HG03108 (cell line): ENCODE results near the gene CACNA2D3.

Experiments
- ATAC-seq: cut with Tn5 transposase; IDR thresholded peaks from one replicate; pipeline ENCODE4 v1.9.1; 2021; ENCODE audit warnings: moderate library complexity; ENCODE audit not compliant: unreplicated experiment

Gene CACNA2D3

DNA sequence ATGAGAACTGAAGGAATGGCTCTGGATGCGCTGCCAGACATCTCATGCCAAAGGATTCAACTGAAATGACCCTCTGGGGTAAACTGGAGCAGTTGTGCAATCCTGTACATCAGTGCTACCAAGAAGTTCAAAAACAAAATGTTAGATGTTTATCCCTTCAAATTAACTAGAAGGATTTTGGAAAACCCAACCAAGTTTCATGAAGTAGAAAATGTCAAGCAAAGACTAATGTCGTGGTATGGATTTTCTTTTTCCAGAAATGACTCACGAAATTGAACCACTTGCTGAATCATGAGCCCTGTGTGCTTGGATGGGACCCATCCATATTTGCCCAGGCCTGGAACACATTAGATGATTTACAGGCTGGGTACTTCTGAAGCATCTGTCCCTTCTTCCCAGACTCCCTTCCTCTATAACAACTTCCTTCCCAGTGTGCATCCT, 703.9 kb downstream of the CACNA2D3 start:
- no peak for ATAC-seq

DNA sequence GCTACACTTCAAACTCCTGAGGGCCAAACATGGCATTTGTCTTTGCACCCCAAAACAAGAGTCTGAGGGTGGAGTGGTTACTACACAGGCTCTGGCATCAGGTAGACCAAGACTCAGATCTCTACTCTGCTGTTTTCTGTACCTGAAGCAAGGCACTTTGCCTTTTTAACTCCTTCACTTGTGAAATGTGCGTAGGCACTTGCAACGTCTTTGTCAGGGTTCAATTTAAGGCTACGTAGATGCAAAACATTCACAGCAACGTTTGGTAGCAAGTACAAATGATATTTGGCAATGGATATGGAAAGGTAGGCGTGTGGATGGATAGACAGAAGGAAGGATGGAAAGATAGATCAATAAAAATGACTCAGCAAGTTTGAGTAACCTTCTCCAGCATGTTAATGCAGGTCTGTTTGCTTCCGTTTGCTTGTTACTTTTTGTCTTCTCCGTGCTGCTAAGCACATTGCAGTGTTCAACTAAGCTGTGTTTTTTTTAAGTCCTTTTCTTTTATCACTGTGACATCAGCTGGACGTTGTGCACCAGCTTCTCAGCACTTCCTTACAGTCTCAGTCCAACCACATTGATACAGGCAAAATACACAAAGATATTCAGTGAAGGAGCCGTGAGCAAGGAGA, 704.8 kb downstream of the CACNA2D3 start:
- ATAC-seq, result no peak

DNA sequence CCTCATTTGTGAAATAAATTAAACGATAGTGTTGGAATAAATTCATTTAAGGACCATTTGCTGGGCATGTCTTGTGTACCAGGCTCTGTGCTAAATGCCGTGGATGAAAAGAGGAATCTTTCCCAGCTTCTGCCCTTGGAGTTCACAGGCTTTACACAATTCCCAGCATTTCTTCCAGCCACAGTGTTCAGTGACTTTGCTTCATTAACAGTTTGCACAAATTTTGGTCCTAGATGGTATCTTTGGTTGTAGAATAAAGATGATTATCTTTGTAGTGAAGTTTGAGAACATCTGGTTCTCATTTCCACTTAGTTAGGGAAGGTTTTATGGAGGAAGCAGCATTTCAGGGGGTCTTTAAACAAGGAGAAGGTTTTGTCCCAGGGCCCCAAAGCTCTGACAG, 705.4 kb downstream of the CACNA2D3 start:
- no peak for ATAC-seq

DNA sequence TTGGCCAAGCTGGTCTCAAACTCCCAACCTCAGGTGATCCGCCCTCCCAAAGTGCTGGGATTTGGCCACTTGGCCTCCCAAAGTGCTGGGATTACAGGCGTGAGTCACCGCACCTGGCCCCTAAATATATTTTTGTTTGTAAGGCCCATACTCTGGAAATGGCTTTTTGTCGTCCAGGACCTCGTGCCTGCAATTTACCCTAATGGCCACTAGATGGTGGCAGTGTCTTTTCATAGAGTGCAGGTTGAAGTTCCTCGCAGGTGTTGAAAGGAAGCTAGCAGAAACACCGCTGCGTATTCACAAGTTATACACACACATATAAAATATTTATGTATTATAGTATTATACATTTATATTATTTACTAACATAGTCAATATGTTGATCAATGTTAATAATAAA, 708.3 kb downstream of the CACNA2D3 start:
- ATAC-seq, result no peak

DNA sequence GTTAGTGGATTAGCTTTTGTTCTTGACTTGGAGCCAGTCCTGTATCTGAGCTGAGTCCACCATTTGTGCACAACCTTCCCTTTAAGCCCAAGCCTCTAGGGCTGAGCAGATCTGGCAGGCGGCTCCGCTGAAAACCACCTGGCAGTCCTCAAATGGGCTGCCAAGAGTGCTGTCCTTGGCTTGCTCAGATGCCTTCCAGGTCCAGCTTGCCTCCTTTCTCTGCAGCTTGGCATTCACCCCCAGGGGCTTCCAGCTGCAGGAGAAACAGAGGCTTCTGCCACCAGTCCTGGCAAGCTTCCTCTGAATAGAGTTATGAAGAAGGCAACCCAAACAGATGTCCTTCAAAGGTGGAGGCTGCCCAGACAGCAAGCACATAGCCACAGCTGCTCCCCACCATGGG, 708.8 kb downstream of the CACNA2D3 start:
- ATAC-seq, result no peak

DNA sequence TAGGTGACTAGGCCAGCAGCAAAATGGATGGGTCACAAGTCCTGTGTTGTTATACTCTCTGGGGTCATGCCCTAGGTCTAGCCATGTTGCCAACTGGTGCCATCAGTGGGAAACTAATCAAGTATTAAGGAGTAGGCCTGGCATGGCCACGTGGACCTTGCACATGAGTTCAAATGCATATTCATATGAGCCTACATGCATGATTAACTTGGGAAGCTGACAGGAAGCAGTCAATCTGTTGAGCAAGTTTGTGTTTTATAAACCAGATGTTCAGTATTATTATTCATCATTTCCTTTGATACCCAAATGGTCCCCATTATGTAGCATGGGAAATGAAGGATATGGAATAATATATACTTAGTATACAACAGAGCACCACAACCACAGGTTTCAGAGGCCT, 710.5 kb downstream of the CACNA2D3 start:
- ATAC-seq, result no peak

DNA sequence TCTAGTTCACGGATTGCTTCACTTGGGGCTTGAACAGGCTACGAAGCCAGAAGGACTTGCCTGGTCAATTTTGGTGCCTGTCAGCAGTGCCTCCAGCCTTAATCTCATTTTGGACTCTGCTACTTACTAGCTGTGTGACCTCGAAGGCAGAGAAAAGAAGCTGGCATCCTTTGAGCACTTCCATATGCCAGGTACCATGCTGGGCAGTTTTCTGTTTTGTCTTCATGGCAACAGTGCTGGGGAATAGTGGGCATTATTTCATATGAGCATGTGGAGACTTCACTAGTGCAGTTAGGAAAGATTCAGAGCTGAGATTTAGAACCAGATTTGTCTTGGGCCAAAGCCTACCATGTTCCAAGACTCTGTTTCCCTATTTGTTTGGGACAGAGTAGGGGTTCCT, 713.3 kb downstream of the CACNA2D3 start:
- ATAC-seq, result no peak

DNA sequence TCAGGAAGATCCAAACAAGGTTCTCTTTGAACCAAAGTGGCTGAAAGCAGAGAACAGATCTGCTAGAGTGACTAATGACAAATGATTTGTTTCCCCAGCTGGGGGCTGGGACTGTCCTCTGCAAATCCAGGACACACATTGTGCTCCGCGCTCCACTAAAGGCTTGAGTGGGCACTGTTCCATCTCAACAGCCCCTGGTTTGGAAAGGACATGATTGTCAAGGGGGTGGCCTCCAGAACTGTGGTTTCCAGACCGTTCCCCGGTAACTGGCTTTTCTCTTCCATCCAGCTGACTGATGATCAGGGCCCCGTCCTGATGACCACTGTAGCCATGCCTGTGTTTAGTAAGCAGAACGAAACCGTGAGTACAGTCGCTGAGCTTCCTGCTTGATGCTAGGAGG, 714.5 kb downstream of the CACNA2D3 start:
- no peak for ATAC-seq

DNA sequence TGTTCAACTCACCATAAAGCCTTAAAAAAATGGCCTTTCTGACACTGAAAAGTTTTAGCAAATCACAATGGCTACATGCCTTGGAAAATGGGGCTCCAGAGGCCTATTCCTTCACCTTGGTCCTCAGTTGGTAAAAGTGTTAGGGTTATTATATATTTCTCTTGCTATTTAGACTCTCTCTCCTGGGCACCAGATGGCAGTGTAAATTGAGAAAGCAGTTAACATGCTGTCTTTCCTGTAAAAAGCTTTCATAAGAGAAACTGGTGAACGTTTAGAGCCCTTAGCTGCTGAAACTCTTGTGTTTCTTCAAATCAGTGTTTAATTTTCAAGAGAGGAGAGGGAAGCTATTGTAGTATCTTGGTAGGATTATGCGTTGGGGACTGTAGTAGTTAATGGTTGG, 715.6 kb downstream of the CACNA2D3 start:
- no peak for ATAC-seq

DNA sequence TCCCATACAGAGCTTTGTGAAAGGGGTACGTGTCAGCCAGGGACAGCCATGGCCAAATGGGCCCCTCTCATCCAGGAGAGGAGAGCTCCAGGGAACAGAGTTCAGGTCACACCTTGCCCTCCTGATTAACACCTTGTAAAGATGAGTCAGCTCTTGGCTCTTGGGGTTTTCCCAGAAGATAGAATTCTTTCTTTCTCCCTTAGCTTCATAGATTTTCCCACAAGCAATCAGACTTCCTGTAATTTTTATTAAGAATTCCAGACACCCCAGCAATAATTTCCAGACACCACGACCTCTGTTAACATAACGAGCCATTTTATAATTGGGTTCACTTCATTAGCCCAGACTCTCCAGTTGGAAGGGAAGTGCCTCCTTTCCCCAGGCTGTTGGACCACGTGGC, 719.1 kb downstream of the CACNA2D3 start:
- ATAC-seq, result no peak

DNA sequence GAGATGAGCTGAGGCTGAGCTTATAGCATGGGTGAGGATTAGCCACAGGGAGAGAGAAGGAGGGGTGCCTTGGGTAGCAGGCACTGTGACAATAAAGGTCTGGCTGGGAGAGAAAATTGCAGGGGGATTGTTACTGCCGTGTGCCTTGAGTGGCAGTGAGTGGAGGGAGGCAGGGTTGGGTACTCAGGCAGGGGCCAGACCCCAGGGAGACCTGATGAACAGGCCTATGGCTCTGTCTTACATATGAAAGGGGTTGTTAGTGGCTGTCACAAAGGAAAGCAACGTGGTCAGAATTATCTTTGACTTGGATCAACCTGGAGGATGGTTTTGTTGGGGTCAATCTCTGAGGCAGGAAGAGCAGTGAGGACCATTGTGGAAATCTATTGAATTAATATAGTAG, 721.0 kb downstream of the CACNA2D3 start:
- no peak for ATAC-seq

DNA sequence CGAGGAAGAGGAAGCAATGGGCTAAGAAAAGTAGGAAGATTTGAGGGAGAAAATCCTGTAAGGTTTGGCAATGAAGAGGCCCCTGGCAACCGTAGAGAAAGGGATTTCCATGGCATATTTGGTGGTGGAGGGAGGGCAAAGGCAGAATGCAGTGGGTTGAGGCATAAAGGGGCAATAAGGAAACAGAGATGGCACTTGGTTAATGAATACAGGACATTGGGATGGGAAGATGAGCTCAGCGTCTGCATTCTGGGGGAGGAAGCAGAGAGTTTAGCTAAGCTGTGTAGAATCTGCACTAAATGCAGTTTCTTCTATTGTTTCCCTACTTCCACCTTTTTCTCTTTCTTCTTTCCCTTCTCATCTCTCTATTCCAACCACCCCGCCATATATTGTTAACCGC, 721.9 kb downstream of the CACNA2D3 start:
- no peak for ATAC-seq

DNA sequence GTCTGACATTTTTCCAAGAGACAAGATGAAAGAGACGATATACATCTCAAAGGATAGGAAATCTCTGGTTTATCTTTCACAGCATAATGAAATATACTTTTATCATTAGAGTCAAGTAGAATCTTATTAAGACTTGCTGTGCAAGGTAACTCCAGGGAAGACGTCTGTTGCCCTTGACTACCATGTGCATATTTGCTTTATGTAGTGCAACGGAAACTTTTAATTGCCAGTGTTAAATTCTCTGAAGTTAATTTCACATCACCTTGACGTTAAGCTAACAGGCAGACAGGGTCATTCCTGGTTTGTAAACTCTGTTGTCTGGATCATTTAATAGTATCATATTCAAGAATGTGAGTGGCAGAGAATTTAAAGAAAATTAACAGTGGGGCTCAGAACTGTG, 722.7 kb downstream of the CACNA2D3 start:
- ATAC-seq, result no peak

DNA sequence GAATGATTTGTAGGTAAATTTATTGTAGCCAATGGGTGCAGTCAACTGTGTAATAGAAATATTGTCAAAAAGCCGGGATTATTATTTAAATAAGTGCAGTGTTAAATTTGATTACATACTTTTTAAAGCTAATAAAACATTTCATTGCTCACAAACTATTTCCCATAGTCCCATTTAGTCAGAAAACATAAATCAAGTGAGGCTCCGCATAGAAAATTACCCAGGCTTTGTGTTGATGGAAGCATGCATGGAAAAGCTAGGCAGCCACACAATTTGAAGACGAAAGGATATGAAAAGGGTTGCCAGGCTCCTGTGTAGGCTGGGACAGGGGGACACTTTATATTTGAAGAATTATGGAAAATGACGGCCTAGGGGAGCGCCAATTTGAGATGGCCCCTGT, 723.2 kb downstream of the CACNA2D3 start:
- ATAC-seq, result no peak

DNA sequence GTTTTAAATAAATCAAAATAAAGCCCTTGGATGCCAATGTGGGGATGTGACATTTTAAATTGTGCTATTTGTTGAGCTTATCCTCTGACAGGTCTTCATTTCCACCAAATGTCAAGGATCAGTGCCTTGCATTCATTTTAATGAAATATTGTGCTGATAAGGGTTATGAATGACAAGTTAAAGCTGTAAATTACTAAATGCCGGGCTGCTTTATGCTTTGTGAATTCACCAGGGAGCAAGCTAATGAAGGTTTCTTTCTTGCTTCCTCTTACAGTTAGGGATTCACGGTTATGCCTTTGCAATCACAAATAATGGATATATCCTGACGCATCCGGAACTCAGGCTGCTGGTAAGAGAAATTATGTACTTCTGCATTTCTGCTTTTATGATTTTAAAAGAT, 723.8 kb downstream of the CACNA2D3 start:
- ATAC-seq, result no peak

DNA sequence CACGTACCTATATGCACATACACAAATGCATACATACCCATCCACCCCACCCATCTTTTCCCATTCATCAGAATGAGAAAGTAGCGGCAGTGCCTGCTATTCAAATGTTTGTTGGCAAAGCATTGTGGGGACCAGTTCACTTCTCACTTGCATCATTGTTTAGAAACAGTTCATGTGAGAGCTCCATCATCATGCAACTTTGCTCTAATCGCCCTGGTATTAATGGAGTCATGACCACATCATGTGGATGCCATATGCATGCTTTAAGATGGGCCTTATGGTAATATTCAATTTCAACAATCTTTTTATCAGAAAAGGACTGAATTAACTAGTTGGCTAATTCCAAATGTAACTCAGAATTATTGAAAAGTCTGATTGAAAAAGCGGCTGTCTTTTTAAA, 725.0 kb downstream of the CACNA2D3 start:
- ATAC-seq, result no peak

DNA sequence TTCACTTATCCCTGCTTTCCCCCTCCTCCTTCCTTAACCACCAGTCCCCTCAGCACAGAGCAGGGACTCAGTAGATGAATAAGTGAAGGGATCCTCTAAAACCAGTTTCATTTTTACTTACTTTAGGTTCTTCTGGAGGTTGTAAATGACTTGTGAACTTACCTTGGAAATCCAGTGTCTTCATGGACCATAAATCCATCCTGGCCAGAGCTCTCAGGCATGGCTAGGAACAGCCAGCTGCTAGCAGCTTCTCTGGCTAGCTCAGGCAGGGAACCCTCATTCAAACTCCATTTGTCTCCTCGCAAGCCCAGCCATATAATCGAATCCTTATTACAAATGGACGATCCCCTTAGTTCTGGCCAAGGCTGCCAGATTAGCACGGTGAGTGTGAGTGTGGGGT, 727.0 kb downstream of the CACNA2D3 start:
- ATAC-seq, result no peak

DNA sequence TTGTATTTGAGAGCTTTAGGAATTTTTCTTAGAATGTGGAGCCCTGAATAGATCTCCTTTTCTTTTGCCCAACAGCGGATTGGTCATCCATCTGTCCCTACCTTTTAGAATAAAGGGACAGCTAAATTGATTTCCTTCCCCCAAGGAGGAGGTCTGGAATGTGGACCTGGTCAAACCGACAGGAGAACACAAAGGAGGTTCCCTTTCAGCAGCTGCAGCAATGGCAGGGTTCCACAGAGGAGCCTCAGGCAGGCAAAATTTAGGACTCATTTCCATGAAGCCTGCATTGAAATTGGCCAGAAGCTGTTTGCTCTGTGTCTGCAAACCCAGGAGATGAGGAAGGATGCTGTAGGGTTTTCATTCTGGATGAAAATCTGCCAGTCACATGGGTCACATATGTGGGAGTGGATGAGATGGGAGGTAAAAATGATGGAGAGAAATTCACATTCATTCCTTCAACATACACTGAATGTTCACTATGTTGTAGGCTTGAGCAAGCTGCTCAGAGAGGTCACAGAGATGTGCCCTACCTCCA, 728.2 kb downstream of the CACNA2D3 start:
- no peak for ATAC-seq

DNA sequence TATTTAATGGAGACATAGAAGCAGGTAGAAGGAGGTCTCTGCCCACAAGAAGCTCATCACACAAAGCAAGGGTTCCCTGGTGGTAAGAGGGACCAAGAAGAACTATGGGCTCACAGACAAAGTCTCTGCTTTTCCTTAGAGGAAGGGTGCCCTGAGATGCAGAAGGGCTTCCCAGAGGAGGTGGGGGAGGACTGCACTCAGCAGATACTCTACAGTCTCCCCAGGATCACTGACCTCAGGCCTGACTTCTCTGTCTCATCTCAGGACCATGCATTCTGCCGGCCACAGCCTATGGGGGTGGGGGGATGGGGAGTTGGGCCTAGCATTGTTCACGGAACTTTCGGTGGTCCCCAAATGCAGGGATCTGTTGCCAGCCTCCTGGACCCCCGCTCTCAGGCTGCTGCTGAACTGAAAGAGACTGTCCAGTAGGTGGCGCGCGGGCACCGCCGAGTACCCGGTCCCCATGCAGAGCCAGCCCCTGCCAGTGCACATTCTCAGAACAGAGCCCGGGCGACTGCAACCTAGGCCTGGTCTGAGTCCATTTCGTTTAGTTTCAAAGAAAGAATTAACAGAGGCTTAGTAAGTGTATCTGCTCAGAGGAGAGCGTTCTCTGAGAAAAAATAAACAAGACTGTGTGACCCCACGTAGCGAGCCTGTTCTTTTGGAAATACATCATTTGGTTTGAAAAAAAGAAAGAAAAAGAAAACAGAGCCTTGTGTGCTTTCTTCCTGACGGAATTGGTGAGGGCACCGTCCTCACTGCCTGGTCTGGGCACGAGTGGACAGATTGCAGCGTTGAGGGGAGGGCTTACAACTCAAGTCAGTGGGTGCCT, 731.4 kb downstream of the CACNA2D3 start:
- no peak for ATAC-seq

DNA sequence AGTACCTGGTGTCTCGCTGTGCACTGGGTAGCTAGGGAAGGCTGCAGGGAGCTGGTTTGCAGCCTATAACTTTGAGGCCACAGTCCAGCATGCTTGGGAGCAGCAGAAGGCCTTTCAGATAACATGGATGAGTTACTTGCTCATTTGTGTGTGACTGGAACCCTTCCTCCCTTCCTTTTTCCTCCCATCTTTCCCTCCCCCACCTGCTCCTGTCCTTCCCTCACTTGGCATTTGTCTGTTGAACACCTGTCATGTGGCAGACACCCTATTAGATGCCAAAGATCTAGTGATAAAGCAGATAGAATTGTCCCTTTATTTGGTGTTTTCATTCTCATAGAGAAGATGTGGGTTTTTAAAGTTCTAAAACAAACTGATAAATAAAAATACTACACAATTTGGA, 733.9 kb downstream of the CACNA2D3 start:
- ATAC-seq, result no peak

DNA sequence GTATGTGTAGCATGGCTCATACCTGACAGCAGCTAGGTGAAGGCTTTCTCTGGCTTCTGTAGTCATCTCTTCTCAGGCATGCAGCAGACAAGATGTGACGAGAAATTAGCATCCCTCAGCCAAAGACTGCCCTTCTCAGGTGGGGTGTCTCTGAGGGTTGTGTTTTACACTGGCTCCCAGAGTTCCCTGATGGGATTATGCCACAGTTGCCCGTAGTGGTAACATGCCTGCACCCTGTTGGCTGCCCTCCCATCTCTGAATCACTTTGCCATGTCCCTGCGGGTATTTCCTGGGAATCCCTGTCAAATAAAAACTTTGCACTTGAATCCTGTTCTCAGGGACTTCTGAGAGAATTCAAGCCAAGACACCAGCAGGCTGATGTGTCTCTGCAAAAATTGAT, 735.0 kb downstream of the CACNA2D3 start:
- no peak for ATAC-seq

DNA sequence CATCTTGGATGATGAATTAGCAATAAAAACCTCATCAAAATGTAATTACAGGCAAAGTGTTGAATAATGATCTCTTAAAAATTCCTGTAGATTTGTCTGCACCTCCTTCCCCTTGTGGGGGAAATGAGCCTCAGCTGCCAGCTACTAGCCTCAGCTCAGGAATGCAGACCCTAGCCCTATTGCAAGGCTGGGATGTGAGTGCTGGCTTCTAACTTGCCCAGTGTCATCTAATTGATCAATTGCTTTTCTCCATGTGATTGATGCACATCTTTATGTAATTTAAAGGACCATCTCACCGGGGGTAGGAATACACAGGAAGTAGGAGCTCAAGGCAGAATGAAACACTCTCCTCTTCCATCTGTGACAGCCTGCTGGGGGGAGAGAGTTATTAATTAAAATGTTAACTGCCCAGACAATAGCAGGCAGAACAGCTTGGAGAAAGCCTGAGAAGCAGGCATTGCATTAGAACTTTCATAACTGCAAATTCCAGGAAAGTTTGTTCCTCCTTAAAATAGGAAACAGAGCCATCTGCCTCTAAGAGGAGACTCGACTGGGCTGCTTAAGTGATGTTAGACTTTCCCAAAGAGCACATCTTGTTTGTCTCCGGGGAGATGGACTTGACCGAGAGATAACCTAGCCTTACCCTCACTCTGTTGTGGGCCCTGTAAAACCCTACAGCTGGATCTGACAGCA, 735.9 kb downstream of the CACNA2D3 start:
- ATAC-seq, result no peak
